ENCODE results near the gene NAALAD2. TPM values are rescaled to one million over a fixed set of nuclear protein-coding genes. Genes with fewer than 3 reads are reported as not detected.
"Not testable (repeated sequence)": the region's sequence is repeated elsewhere in the genome, so short reads cannot be mapped to it uniquely, and the experiment has no call there.

NAALAD2 gene
- total RNA-seq (not detected), total RNA-seq (0 to 0.22 (median 0) reads per million in 172 experiments)
- 2.1 TPM for polyA plus RNA-seq (2013, experiment 1 of 2)
- polyA plus RNA-seq (2013, experiment 2 of 2) = 1.7 TPM

GRCh38 chr11:90134478-90135003 is at the start of gene NAALAD2:
Gene NAALAD2, plus strand, starts transcription at chr11:90134663. Its CDS starts 96 bp downstream, at chr11:90134759.
- TF ChIP-seq CTCF (IDR thresholded peaks at IDR 0.05) = no peak
- Mint-ChIP-seq H3K9me3 (no peaks in the 10 kb centered on the region), H3K4me3 (peak within 1 kb of the TSS; percentile 39), H3K36me3 (ENCODE audit: low read depth) (no peaks in the 10 kb centered on the region), H3K27ac (no peak within 1 kb of the TSS), H3K4me1 (ENCODE audit: low read depth) (peaks cover 19% of the 10 kb centered on the region), H3K27me3 (peaks cover 81% of the 10 kb centered on the region)
- Histone ChIP-seq H3K4me3 (ENCODE audit: low read length) (no peak within 1 kb of the TSS), H3K27ac (ENCODE audit: low read depth in 1 of 2, low read length in 2 of 2) (no peak within 1 kb of the TSS), H3K36me3 (ENCODE audit: insufficient read depth, low read length) (no peaks in the 10 kb centered on the region), H3K4me1 (ENCODE audit: insufficient read depth, low read length) (peaks cover 8% of the 10 kb centered on the region), H3K9me3 (ENCODE audit: control insufficient read depth in 1 of 2, insufficient read depth in 1 of 2, low read length in 2 of 2) (peaks cover 0 to 7% of the 10 kb centered on the region in 2 experiments), H3K27me3 (ENCODE audit: control insufficient read depth in 1 of 2, insufficient read depth in 2 of 2, low read length in 2 of 2) (peaks cover 7 to 34% of the 10 kb centered on the region in 2 experiments)
- CTCF ChIA-PET = no interaction called here
- POLR2A ChIA-PET = no interaction called here
- DNase-seq (peak in 3 of 14 experiments; percentile 0 to 3 (median 2)), ATAC-seq (ENCODE audit: poor library complexity) (no peak)
- intact Hi-C loops (cut with DNase I, micrococcal nuclease) = no loop called here

- H3K27me3 ChIP-seq (ENCODE audit: control insufficient read depth in 1 of 2, insufficient read depth in 2 of 2, low read length in 2 of 2); DNase-seq: not testable (repeated sequence)
These were observed 48.8 kb upstream of the NAALAD2 start, which contains the start of gene UBTFL1 for GRCh38 chr11:90085650-90086049. Gene UBTFL1, plus strand, starts transcription at chr11:90085950. Its CDS starts 0 bp downstream, at chr11:90085950.

GRCh38 chr11:90088731-90089130 is 45.7 kb upstream of the NAALAD2 start:
- POLR2A ChIA-PET; H3K4me1 Mint-ChIP-seq (ENCODE audit: low read depth); H3K9me3 Mint-ChIP-seq; DNase-seq; H3K4me3 ChIP-seq (ENCODE audit: low read length); H3K9me3 ChIP-seq (ENCODE audit: control insufficient read depth in 1 of 2, insufficient read depth in 1 of 2, low read length in 2 of 2); H3K27me3 ChIP-seq (ENCODE audit: control insufficient read depth in 1 of 2, insufficient read depth in 2 of 2, low read length in 2 of 2); intact Hi-C loops (cut with DNase I, micrococcal nuclease); H3K27me3 Mint-ChIP-seq; H3K27ac ChIP-seq (ENCODE audit: low read depth in 1 of 2, low read length in 2 of 2); CTCF ChIA-PET; H3K4me1 ChIP-seq (ENCODE audit: insufficient read depth, low read length); H3K36me3 ChIP-seq (ENCODE audit: insufficient read depth, low read length); ATAC-seq (ENCODE audit: poor library complexity); H3K36me3 Mint-ChIP-seq (ENCODE audit: low read depth); H3K27ac Mint-ChIP-seq; H3K4me3 Mint-ChIP-seq: not testable (repeated sequence)

More at GRCh38 chr11:90085650-90086049, 48.8 kb upstream of the NAALAD2 start, which contains the start of gene UBTFL1:
- H3K27me3 Mint-ChIP-seq; H3K9me3 ChIP-seq (ENCODE audit: control insufficient read depth in 1 of 2, insufficient read depth in 1 of 2, low read length in 2 of 2); H3K36me3 Mint-ChIP-seq (ENCODE audit: low read depth); H3K9me3 Mint-ChIP-seq; H3K27ac Mint-ChIP-seq; H3K27ac ChIP-seq (ENCODE audit: low read depth in 1 of 2, low read length in 2 of 2); CTCF ChIA-PET; H3K36me3 ChIP-seq (ENCODE audit: insufficient read depth, low read length); H3K4me3 ChIP-seq (ENCODE audit: low read length); POLR2A ChIA-PET; H3K4me1 Mint-ChIP-seq (ENCODE audit: low read depth); H3K4me3 Mint-ChIP-seq; ATAC-seq (ENCODE audit: poor library complexity); intact Hi-C loops (cut with DNase I, micrococcal nuclease); H3K4me1 ChIP-seq (ENCODE audit: insufficient read depth, low read length): not testable (repeated sequence)

- H3K9me3 ChIP-seq (ENCODE audit: control insufficient read depth in 1 of 2, insufficient read depth in 1 of 2, low read length in 2 of 2); H3K27me3 ChIP-seq (ENCODE audit: control insufficient read depth in 1 of 2, insufficient read depth in 2 of 2, low read length in 2 of 2); H3K27ac Mint-ChIP-seq; H3K4me1 Mint-ChIP-seq (ENCODE audit: low read depth); DNase-seq; intact Hi-C loops (cut with DNase I, micrococcal nuclease); H3K36me3 Mint-ChIP-seq (ENCODE audit: low read depth); H3K27ac ChIP-seq (ENCODE audit: low read depth in 1 of 2, low read length in 2 of 2); H3K27me3 Mint-ChIP-seq; H3K36me3 ChIP-seq (ENCODE audit: insufficient read depth, low read length); ATAC-seq (ENCODE audit: poor library complexity); H3K4me3 ChIP-seq (ENCODE audit: low read length); POLR2A ChIA-PET; H3K4me1 ChIP-seq (ENCODE audit: insufficient read depth, low read length); H3K4me3 Mint-ChIP-seq; H3K9me3 Mint-ChIP-seq; CTCF ChIA-PET: not testable (repeated sequence)
These were observed 39.1 kb upstream of the NAALAD2 start for GRCh38 chr11:90095230-90095924.

GRCh38 chr11:90098261-90098660 is 36.2 kb upstream of the NAALAD2 start:
- H3K4me3 Mint-ChIP-seq; H3K4me3 ChIP-seq (ENCODE audit: low read length); POLR2A ChIA-PET; H3K4me1 ChIP-seq (ENCODE audit: insufficient read depth, low read length); DNase-seq; H3K27me3 Mint-ChIP-seq; H3K27ac Mint-ChIP-seq; H3K27me3 ChIP-seq (ENCODE audit: control insufficient read depth in 1 of 2, insufficient read depth in 2 of 2, low read length in 2 of 2); H3K9me3 Mint-ChIP-seq; H3K27ac ChIP-seq (ENCODE audit: low read depth in 1 of 2, low read length in 2 of 2); ATAC-seq (ENCODE audit: poor library complexity); intact Hi-C loops (cut with DNase I, micrococcal nuclease); H3K36me3 Mint-ChIP-seq (ENCODE audit: low read depth); H3K36me3 ChIP-seq (ENCODE audit: insufficient read depth, low read length); H3K4me1 Mint-ChIP-seq (ENCODE audit: low read depth); CTCF ChIA-PET; H3K9me3 ChIP-seq (ENCODE audit: control insufficient read depth in 1 of 2, insufficient read depth in 1 of 2, low read length in 2 of 2): not testable (repeated sequence)

Measured in CD4-positive, alpha-beta T cell (primary cell).